ENCODE measurements around the gene ZNF638. TPM values are rescaled to one million over a fixed set of nuclear protein-coding genes. Genes with fewer than 3 reads are reported as not detected.

ZNF638 gene
- total RNA-seq, 1 donor from 2014 or later = 163 TPM

DNA sequence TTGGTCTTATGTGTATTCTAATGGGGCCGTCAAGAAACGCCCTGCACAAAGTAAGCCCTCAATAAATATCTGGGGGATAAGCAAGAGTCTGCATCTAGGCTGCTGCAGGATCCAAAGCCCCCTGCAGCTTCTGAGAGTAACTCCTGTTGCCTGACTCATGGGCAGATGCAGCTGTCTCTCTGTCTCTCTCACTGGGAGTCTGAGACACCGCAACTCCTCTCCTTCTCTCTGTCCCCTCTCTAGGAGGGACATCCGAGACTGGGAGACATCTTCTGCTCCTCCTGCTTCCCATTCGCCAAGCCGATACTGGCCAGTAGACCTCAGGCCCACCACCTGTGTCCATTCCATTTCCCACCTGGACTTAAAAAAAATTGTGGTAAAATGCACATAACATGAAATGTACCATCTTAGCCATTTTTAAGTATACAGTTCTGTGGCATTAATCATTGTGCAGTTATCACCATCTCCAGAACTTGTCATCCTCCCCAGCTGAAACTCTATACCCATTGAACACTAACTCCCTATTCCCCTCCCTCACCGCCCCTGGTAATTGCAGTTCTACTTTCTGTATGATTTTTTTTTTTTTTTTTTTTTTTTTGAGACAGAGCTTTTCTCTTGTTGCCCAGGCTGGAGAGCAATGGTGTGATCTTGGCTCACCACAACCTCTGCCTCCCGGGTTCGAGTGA lies 141.9 kb downstream of the ZNF638 start:
- no peak for DNase-seq

DNA sequence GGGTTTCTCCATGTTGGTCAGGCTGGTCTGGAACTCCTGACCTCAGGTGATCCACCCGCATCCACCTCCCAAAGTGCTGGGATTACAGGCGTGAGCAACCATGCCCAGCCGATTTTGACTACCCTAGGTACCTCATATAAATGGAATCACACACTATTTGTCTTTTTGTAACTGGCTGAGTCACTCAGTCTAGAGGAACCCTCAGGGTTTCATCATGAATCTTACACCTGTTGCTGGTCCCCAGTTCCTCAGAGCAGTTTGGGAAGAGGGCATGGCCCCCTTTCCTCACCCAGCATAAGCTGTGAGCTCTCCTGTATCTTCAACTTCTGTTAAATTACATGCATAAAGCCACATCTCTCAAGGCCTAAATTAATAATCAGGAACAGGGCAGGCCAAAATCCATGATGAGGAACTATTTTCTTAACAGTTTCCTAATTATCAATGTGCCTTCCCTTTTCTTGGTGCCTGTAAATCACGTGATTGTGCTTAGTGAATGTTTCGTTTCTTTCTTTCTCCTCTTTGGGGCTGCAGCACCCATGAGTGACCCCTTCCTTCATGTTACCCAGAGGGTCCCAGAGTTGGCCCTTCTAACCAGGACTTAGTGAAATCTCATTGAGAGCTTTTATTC lies 142.6 kb downstream of the ZNF638 start:
- no peak for DNase-seq

DNA sequence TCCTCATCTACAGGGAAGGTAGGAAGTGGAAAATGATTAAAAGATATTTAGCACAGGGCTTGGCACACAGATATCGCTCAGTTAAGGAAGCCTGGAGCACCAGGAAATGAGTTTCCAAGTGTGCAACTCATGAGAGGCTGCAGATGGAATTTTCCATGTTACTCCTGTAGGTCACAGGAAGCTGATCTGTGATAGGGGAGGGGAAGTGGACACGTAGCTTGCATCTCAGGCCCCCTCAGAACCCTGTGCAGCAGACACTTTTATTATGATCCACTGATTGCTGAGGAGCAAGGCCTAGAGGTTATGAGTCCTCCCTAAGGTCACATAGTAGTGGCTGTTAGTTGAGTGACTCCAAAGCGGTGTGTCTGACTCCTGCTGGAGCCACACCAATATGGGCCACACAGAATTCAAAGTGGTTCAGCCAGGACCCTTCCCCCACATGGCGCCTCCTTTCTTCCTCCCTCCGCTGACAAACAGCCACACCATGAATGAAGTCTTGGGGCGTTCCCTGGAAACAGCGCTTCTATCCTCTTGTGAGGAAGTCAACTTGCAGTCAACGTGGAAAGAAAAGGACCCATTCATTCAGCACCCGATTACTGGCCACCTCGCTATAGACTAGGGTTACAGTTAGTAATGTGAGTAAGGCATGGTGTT lies 143.3 kb downstream of the ZNF638 start:
- peak; percentile 74 for DNase-seq

DNA sequence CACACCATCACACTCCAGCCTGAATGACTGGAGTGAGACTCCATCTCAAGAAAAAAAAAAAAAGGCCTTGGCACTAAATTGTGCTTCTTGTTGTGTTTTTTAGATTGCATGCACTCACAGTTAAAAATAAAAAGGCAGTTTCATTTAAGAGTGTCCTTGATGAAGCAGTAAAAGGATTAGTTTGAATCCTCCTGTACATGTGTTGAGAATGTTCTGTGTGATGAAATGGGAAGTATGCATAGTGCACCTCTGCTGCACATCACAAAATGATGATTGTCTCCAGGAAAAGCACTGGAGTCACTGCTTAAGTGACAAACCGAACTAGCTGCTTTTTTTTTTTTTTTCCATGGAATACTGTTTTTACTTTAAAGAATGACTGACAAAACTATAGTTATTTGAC lies 144.9 kb downstream of the ZNF638 start:
- no peak for DNase-seq

DNA sequence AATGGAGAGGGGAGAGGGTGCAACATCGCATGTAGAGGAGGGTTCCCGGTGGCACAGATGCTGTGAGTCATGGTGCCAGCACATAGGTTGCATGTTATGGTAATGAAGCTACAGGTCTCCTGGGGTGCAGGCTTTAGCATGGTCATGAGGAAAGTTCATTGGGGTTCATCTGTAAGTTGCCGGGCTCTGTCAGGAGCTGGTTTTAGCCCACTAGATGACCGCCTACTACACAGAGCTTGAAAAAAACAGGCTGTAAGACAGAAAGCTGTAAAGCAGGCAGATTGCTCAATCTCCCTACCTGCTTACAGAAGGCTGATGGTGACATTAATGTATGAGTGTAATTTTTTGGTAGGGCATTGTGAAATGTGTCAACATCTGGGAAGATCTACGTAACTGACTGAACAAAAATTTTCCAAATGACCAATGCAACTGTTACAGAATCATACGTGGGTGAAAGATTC lies 145.7 kb downstream of the ZNF638 start:
- no peak for DNase-seq

DNA sequence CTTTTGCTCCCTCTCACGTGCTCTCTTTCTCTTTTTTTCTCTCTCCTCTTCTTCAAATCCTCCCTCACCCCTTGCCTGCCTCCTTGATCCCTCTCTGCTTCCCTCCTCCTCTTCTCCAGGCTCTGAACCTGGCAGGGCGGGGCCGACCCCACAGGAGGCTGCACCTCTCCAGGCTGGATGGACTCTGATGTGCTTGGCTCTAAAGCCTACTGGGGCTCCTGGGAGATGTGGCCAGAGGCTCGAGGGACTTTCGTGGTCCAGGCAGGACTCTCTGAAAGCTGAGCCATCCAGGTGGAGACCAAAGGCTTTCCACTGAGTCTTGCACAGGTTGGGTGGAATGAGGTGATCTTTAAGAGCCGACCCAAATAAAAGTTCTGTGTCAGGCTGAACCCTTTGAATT lies 147.2 kb downstream of the ZNF638 start:
- no peak for DNase-seq

DNA sequence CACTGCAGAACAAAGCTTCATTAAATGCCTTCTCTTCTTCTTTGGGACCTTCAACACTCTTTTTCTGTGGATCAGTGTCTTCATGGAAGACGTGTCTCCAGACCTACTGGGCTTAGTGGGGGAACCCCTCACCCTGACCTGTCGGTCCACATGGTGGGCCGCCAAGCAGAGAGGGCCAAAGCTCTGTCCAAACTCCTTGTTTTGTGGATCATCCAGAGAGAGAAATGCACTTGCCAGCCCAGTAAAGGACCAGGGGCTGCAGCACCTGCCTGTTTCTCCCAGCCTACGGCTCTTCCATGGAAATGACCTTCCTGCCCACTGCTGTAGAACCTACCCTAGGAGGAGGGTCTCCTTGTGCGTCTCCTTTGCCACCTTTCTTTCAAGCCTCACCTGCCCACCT lies 147.7 kb downstream of the ZNF638 start:
- DNase-seq = no peak

DNA sequence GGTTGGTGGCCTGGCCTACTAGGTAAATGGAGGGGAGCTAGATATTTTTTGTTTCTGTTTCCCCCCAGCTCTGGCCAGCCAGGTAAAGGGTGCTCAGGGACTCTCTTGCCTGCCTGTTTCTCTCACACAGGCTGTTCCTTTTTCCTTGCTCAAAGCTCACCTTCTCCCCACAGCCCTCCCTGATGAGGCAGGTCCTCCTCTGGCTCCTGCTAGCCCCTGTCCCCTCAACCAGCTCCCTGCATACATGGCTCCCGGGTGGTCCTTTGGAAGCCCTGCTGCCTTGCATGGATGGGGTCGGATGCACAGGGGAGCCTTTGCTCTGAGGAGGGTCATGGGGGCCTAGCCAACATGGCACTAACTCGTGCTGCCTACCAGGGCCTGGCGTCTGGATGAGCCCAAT lies 149.5 kb downstream of the ZNF638 start:
- no peak for DNase-seq

DNA sequence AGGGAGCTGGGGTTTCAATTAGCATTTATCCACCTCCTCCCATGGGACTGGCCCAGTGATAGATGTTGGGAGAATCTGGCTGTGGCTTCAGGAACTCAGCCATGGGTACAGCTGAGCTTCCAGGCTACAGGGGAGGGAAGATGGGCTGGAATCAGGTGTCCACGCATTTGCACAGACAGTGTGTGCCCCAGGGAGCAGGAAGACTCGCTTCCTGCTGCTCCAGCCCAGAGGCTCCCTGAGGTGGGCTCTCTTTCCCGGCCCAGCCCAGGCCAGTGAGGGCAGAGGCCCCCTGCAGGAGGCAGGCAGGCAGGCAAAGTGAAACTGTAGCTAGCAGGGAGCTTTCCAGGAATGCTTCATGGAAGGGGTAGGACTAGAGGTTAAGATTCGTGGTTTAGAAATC lies 150.5 kb downstream of the ZNF638 start:
- DNase-seq = no peak

DNA sequence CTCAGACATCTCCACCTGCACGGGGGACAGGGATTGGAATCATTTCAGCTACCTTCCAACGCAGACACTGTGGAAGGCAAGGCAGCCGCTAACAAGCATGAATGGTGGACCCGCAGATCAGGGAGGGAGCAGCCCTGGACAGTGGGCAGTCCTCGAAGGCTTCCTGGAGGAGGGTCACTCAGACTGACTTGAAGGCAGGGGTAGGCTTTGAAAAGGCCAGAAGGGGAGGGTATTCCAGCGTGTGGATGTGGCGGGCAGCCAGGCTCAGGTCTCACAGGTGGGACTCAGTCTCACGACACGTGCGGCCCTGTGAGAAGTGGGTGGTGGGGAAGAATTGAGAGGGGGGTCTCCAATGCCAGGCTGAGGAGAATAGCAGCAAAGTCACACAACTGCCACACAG lies 151.7 kb downstream of the ZNF638 start:
- DNase-seq = no peak

DNA sequence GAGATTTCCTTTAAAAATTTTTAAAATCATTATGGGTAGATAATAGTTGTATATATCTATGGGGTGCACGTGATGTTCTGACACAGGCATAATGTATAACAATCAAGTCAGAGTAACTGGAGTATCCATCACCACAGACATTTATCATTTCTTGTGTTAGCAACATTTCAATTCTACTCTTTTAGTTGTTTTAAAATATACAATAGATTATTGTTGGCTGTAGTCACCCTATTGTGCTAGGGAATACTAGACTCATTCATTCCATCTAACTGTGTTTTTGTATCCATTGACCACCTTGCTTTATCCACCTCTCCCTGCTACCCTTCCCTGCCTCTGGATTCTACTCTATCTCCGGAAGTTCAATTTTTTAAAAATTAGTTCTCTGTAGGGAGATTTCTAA lies 152.8 kb downstream of the ZNF638 start:
- no peak for DNase-seq

Other genes starting within 250 kb of the ZNF638 start
- gene MCEE, start 201.6 kb upstream of the ZNF638 start, total RNA-seq = 9.7 and 14.0 TPM in 2 replicates
- gene MPHOSPH10, start 201.1 kb upstream of the ZNF638 start, total RNA-seq = 17.4 and 18.9 TPM in 2 replicates
- gene PAIP2B, start 104.7 kb upstream of the ZNF638 start, total RNA-seq = 1.5 and 1.9 TPM in 2 replicates
- 145 and 268 TPM in 2 replicates for gene DYSF, start 121.8 kb downstream of the ZNF638 start, total RNA-seq